ENCODE data around the gene GYS1.

DNA sequence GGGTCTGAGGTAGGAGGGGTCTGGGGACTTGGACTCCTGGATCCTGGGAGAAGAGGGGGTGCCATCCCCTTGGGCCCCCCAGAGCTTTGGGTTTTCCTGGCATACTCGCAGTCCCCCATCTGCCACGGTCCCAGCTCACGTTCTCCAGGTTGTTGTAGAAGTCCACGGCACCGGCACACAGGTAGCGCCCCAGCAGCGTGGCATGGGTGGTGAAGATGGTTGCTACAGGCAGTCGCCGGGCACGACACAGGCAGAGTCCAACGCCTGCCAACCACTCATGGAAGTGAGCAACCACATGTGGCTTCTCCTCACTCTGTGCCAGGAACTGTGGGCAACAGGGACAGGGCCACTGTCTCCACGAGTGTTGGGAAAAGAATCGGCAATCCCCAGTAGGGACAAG lies 7.4 kb downstream of the GYS1 start:
- TF ChIP-seq, protein P1, sequence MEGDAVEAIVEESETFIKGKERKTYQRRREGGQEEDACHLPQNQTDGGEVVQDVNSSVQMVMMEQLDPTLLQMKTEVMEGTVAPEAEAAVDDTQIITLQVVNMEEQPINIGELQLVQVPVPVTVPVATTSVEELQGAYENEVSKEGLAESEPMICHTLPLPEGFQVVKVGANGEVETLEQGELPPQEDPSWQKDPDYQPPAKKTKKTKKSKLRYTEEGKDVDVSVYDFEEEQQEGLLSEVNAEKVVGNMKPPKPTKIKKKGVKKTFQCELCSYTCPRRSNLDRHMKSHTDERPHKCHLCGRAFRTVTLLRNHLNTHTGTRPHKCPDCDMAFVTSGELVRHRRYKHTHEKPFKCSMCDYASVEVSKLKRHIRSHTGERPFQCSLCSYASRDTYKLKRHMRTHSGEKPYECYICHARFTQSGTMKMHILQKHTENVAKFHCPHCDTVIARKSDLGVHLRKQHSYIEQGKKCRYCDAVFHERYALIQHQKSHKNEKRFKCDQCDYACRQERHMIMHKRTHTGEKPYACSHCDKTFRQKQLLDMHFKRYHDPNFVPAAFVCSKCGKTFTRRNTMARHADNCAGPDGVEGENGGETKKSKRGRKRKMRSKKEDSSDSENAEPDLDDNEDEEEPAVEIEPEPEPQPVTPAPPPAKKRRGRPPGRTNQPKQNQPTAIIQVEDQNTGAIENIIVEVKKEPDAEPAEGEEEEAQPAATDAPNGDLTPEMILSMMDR (IDR thresholded peaks at IDR 0.05; ENCODE audit: low read depth, low read length, missing input control): no peak
- no peak for TF ChIP-seq TAF1 (conservative IDR thresholded peaks at IDR 0.05)

Measured in liver (tissue), 3 donors.